Inflammatory macrophage treated with lipopolysaccharide for 1 hour (primary cell): Measurements from ENCODE around the gene EIF2A.
A peak's percentile ranks its signal among the peaks of the same experiment; 100 is the strongest.
"Not testable (repeated sequence)": the region's sequence is repeated elsewhere in the genome, so short reads cannot be mapped to it uniquely, and the experiment has no call there.

Experiments used
- DNase-seq, 2 donors: peaks; one replicate each; pipeline ENCODE4 v3.0.0-alpha.2; 2020 to 2022

The EIF2A gene

DNA sequence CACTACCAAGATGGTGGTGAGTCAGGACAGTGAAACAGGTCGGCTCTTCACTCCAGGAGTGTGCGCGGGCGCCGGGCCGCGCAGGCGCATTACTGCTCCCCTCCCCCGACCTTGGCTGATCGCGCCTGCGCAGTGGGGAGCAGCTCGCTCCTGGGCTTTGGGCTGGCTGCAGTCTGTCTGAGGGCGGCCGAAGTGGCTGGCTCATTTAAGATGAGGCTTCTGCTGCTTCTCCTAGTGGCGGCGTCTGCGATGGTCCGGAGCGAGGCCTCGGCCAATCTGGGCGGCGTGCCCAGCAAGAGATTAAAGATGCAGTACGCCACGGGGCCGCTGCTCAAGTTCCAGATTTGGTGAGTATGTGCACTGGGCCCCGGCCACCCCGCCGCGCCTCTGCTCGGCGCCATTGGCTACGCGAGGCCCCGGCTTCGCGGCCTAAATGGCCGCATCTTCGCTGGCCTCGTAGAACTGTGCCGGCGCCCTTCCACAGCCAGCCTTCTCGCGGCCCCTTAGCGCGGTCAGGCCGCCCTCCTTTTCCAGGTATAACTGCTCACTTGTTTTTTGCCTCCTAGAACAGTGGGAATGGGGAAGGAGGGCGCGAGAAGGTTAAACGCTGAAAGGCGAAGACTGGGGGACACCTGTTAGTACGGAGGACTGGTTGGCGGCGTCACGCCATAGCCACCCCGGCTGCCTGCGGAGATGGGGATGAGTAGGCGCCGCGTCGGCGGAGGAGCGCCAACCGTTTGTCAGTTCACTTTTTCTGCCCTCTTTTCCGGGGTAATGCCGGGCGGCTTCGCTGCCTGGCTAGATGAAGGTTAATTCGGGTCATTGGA lies 56.8 kb downstream of the EIF2A start, which contains the start of gene SELENOT:
SELENOT (plus strand) TSS at position 169 of the 827 bp plus-strand sequence; CDS start at position 211, 42 bp downstream.
- DNase-seq = peak; percentile 93 to 96

GRCh38 chr3:150603980-150604319 lies 57.4 kb downstream of the EIF2A start:
- DNase-seq = no peak

DNA sequence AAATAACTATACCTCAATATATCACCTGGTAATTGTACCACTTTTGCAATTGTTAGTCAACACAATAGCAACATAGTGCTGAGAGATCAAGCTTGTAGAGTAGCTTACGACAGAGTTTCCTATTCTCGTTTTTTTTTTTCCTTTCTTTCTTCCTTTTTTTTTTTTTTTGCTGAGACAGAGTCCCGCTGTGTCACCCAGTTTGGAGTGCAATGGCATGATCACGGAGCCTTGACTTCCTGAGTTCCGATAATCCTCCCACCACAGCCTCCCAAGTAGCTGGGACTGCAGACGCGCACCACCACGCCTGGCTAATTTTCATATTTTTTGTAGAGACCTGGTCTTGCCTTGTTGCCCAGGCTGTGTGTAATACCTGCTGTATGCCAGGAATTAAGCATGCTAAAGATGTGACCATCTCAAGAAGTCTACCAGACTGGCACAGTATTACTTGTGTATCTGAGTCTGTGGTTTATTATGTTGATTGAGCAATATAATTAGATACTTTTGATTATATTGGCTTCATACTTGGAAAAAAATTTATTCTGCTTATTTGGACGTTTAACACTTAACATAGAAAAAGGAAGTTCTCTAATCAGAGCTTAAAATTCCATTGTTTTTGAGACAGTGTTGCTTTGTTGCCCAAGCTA lies 59.5 kb downstream of the EIF2A start:
- peak; percentile 68 to 70 for DNase-seq

DNA sequence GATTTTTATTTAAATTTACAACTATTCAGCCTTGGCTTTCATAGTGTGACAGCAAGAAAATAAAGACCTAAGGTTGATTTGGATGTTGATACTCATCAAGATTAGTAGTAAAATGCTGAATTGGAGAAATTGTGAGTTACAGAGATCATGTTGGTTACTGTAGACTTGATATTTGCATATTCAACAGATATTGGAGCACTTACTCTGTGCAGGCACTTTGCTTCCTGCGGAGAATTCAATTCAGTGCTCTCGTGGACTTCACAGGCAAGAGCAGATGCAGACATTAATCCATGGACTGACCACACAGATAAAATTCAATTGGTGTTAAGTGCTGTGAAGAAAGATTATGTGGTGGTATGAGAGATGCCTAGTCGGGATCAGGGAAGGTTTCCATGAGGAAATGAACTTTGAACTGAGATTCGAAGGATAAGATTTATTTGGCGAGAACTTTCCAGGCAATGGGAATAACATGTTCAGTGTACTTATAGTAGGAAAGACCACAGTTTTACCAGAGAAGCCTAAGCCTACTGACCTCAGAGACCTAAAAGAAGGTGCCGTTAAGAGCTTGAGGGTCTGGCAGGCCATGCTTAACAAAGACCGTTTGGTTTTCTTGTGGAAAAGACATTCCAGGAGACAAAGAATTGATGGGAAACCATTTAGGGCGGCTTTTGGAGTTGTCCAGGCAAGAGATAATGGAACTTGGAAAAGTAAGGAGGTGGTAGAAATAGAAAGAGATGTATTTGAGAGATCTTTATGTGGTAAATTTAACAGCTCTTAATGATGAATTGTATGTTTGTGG lies 60.9 kb downstream of the EIF2A start:
- DNase-seq = no peak

- DNase-seq = no peak
Observed at GRCh38 chr3:150609988-150610387, 63.4 kb downstream of the EIF2A start.

DNA sequence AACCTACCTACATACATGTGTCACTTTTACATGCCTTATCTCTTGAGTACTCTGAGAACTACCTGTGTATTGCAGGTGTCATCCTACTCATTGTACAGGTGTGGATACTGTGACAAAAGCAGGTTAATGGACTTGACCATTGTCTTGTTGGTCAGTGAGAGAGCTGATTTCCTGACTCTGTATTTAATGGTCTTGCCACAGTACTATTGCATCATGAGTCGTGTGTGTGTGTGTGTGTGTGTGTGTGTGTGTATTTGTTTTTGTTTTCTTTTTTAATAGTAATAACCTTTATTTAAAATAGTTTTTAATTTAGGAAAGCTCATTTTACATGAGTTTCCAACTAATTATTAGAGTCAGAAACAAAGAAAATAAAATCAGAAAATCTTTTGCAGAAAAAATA lies 64.2 kb downstream of the EIF2A start:
- peak in 1 of 2 donors; percentile 24 for DNase-seq

DNA sequence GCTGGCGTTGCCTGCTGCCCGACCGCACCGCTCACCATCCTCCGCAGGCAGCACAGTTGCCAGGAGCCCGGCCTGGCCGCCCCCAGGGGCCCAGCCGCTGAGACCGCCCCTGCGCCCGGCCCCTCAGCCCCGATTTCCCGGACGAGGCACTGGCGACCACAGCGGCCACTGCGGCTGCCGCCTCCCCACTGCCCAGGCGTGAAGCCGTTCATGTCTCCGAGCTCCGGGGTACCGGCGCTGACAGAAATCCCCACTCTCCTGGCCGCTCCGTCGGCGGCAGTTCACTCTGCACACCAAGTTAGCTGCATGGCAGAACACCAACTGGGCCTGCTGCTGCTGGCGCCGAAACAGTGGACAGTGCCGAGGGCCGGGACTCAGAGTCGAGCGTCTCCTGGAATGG lies 65.1 kb downstream of the EIF2A start:
- DNase-seq = no peak

DNA sequence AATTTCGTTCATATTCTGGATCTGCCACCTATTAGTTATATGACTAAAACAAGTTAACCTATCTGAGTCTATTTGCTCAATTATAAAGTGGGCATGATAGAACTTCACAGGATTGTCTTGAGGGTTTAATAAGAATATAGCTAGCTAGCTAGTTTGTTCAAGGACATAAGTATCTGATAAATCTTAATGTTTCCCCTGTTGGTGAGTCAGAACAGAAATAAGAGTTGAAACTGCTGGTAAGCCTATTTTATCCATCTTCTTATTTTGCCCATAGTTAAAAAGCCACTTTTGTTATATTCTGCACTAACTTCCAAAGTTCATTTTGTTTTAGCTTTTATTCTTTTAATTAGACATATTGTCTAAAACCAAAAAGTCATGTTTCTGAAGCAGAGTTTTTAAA lies 65.9 kb downstream of the EIF2A start:
- DNase-seq = no peak

DNA sequence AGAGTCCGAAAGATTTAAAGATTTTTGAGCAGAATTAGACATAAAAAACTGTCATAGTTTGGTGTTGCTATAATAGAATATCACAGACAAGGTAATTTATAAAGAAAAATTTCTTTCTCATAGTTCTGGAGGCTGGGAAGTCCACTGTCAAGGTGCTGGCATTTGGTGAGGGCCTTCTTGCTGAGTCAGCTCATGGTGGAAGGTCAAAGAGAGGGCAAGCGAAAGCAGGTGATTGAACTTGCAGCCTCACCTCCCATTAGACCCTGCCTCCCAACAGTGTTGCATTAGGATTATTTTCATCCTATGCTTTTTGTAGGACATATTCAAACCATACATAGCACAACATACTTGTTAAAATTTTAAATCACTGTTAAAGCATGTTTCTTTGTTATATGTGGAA lies 66.4 kb downstream of the EIF2A start:
- DNase-seq = no peak

DNA sequence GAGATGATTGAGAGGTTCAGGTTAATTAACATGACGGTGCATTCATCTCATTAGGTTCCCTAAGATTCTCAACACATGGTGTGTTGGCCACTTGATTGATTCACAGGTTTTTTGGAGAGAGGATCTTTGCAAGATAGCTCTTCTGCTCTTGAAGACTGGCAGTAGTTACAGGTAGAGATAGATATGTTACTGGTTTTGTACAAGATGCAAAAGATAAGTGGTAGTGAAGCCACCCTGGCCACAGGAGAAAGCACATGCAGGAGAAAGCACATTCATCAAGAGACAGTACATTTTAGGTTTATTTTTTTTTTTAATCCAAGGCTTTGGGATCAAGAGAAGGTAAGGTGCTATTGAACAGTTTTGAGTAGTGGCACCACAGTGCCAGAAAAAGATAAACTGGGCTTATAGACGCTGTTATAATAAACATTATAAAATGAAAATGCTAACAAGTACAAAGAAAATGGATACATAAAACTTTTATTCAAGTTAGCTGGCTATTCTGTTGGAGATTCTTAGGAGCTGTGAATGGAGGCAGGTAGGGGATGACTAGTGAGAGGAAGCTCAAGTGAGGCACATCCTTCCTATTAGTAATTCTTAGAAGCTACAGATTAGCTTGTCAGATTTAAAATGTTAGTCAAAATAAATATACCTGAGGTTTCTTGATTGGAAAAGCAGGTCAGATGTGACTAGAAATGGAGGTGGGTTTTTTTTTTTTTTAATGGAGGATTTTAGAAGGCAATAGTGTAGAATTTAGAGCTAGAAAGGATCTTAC lies 67.3 kb downstream of the EIF2A start:
- no peak for DNase-seq

DNA sequence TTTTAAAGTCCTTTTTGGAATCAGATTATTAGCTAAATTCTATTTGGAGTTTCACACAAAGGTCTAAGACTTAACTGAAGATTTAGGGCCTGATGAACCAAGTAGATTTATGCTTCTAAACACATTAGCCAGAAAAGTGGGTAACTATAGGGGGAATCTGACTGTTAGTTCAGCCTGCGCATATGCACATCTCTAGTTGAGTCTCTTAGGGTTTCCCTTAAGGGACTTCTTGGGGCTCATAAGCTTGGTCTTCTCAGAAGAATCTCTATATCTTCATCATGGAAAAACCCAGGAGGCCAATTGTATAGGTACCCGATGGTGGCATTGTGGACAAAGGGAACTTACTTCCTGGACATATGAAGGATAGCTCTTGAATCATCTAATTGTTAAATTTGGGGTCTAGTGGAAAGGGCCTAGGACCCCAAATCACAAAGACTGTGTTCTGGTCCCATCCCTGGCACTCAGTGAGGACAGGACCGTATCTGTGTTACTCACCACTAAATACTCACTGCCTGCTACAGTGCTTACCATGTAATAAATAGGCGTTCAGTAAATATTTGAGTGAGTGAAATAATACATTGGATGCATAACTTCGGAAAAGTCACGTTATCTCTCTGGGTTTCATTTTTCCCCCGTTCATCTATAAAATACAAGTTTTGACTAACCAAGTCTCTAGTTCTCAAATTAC lies 73.6 kb downstream of the EIF2A start:
- DNase-seq = no peak

DNA sequence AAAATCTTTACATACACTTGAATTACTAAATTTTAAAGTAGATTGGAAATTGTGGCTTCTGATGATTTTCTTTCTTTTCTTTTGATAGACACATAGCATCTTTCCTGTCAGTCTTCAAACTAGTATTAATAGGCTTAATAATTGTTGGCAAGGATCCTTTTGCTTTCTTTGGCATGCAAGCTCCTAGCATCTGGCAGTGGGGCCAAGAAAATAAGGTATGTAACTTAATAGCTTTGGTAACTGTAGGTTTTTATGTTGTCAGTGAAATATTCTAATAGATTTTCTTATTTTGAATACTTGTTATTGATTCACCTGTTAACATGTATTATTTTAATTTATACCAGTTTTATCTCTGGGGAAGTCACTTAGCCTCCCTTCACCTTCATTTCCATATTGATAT lies 76.4 kb downstream of the EIF2A start:
- not testable (repeated sequence) for DNase-seq

GRCh38 chr3:150623945-150624344 lies 77.4 kb downstream of the EIF2A start:
- no peak for DNase-seq

- no peak for DNase-seq
Observed at GRCh38 chr3:150626148-150626930, 79.8 kb downstream of the EIF2A start.

GRCh38 chr3:150627557-150627956 lies 81.0 kb downstream of the EIF2A start:
- no peak for DNase-seq

DNA sequence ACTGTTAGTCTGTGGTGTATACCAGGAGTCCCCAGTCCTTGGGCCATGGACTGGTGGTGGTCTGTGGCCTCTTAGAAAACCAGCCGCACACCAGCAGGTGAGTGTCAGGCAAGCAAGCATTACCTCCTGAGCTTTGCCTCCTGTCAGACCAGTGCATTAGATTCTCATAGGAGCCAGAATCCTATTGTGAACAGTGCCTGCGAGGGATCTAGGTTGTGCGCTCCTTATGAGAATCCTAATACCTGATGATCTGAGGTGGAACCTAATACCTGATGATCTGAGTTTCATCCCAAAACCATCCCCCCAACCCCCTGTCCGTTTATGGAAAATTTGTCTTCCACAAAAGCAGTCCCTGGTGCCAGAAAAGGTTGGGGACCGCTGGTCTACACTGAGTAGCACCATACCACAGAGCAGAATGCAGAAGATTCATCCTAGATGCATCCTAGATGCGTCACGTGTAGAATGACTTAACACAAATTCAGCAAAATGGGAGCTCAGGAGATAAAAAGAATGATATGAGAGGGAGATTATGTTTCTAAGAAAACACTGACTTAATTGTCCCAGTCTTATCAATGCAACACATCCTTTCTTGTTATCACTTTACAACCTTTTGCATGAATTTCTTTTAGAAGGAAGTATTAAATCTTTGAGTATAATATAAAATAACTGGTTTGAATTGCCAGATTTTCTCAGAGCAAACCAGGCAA lies 85.1 kb downstream of the EIF2A start:
- no peak for DNase-seq

- no peak for DNase-seq
Observed at GRCh38 chr3:150635076-150635475, 88.5 kb downstream of the EIF2A start.

DNA sequence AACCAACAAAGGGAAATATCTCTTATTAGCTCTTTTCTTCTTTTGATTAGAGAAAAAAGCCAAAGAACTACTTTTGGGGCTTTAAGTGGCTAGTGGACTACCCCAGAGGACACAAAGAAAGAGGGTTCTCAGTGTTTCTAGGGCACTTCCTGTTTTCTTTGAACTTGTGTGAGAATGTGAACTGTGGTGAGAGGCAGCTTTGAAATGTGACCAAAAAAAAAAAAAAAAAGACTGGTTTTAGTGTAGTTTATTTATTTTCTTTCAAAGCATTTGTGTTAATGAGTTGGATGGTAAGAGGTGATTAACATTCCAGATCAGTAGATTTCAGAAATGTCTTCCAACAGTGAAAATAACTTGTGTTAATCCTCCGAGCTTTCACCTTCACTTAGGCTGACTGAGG lies 88.9 kb downstream of the EIF2A start:
- peak in 1 of 2 donors; percentile 14 for DNase-seq
